Activated T-cell treated with anti-CD3 and anti-CD28 coated beads for 48 hours (primary cell): ENCODE data around the gene HDAC4.

ENCODE experiments used
- DNase-seq: peaks from one replicate; pipeline ENCODE4 v3.0.0-alpha.2; 2020; ENCODE audit warnings: low read depth

The HDAC4 gene

GRCh38 chr2:239265681-239266433 lies 135.0 kb downstream of the HDAC4 start:
- no peak for DNase-seq

GRCh38 chr2:239264838-239265651 lies 135.8 kb downstream of the HDAC4 start:
- DNase-seq = peak; percentile 43

GRCh38 chr2:239264492-239264837 lies 136.4 kb downstream of the HDAC4 start:
- no peak for DNase-seq

- no peak for DNase-seq
Observed at GRCh38 chr2:239263669-239264491, 136.9 kb downstream of the HDAC4 start.

GRCh38 chr2:239263231-239263630 lies 137.6 kb downstream of the HDAC4 start:
- no peak for DNase-seq

- DNase-seq = no peak
Observed at GRCh38 chr2:239262484-239263230, 138.2 kb downstream of the HDAC4 start.

- no peak for DNase-seq
Observed at GRCh38 chr2:239261796-239262483, 138.9 kb downstream of the HDAC4 start.

GRCh38 chr2:239261356-239261755 lies 139.5 kb downstream of the HDAC4 start:
- no peak for DNase-seq

GRCh38 chr2:239260546-239261327 lies 140.1 kb downstream of the HDAC4 start:
- DNase-seq = no peak

- no peak for DNase-seq
Observed at GRCh38 chr2:239259603-239260298, 141.1 kb downstream of the HDAC4 start.

- DNase-seq = no peak
Observed at GRCh38 chr2:239259173-239259572, 141.6 kb downstream of the HDAC4 start.

GRCh38 chr2:239258248-239258647 lies 142.6 kb downstream of the HDAC4 start:
- DNase-seq = no peak

GRCh38 chr2:239257511-239257937 lies 143.3 kb downstream of the HDAC4 start:
- DNase-seq = no peak

- DNase-seq = no peak
Observed at GRCh38 chr2:239256350-239256743, 144.5 kb downstream of the HDAC4 start.

- no peak for DNase-seq
Observed at GRCh38 chr2:239255628-239256349, 145.0 kb downstream of the HDAC4 start.

- no peak for DNase-seq
Observed at GRCh38 chr2:239255218-239255617, 145.6 kb downstream of the HDAC4 start.

GRCh38 chr2:239253701-239254436 lies 147.0 kb downstream of the HDAC4 start:
- DNase-seq = no peak

GRCh38 chr2:239253264-239253663 lies 147.6 kb downstream of the HDAC4 start:
- DNase-seq = no peak
